ENCODE measurements around the gene MYLIP.

The MYLIP gene

GRCh38 chr6:16128759-16129622 is at the start of gene MYLIP:
Gene MYLIP (plus strand): TSS chr6:16129086. CDS start chr6:16129323, 237 bp downstream.
- peak; percentile 96 to 100 (median 99) for DNase-seq
- intact Hi-C loops (cut with DNase I): loop anchor here (5.0 to 10.0 kb wide), 2 partner anchors 56 to 437 kb away; no protein-coding TSS in a partner anchor

- intact Hi-C loops (cut with DNase I): no loop called here
Measured at GRCh38 chr6:16079354-16079753, 49.5 kb upstream of the MYLIP start.

GRCh38 chr6:16080204-16080603 is 48.7 kb upstream of the MYLIP start:
- DNase-seq: no peak
- intact Hi-C loops (cut with DNase I): no loop called here

More at GRCh38 chr6:16079354-16079753, 49.5 kb upstream of the MYLIP start:
- DNase-seq: no peak

- intact Hi-C loops (cut with DNase I): no loop called here
Measured at GRCh38 chr6:16081326-16081725, 47.6 kb upstream of the MYLIP start.

GRCh38 chr6:16082361-16082760 is 46.5 kb upstream of the MYLIP start:
- intact Hi-C loops (cut with DNase I): no loop called here
- no peak for DNase-seq

More at GRCh38 chr6:16081326-16081725, 47.6 kb upstream of the MYLIP start:
- DNase-seq: no peak

GRCh38 chr6:16086965-16087364 is 41.9 kb upstream of the MYLIP start:
- intact Hi-C loops (cut with DNase I): no loop called here
- no peak for DNase-seq

GRCh38 chr6:16087386-16087785 is 41.5 kb upstream of the MYLIP start:
- no peak for DNase-seq
- intact Hi-C loops (cut with DNase I): no loop called here

- intact Hi-C loops (cut with DNase I): no loop called here
Measured at GRCh38 chr6:16088409-16088808, 40.5 kb upstream of the MYLIP start.

GRCh38 chr6:16089232-16090062 is 39.4 kb upstream of the MYLIP start:
- intact Hi-C loops (cut with DNase I): no loop called here

More at GRCh38 chr6:16088409-16088808, 40.5 kb upstream of the MYLIP start:
- DNase-seq: no peak

GRCh38 chr6:16090452-16090851 is 38.4 kb upstream of the MYLIP start:
- DNase-seq: no peak
- intact Hi-C loops (cut with DNase I): no loop called here

More at GRCh38 chr6:16089232-16090062, 39.4 kb upstream of the MYLIP start:
- no peak for DNase-seq

- intact Hi-C loops (cut with DNase I): no loop called here
- no peak for DNase-seq
Measured at GRCh38 chr6:16090920-16091319, 38.0 kb upstream of the MYLIP start.

- no peak for DNase-seq
- intact Hi-C loops (cut with DNase I): no loop called here
Measured at GRCh38 chr6:16092140-16092539, 36.7 kb upstream of the MYLIP start.

- DNase-seq: no peak
- intact Hi-C loops (cut with DNase I): no loop called here
Measured at GRCh38 chr6:16092990-16093389, 35.9 kb upstream of the MYLIP start.

- DNase-seq: no peak
- intact Hi-C loops (cut with DNase I): no loop called here
Measured at GRCh38 chr6:16095180-16095579, 33.7 kb upstream of the MYLIP start.

- intact Hi-C loops (cut with DNase I): no loop called here
- no peak for DNase-seq
Measured at GRCh38 chr6:16097382-16098171, 31.3 kb upstream of the MYLIP start.

- no peak for DNase-seq
- intact Hi-C loops (cut with DNase I): no loop called here
Measured at GRCh38 chr6:16098211-16098610, 30.7 kb upstream of the MYLIP start.

- intact Hi-C loops (cut with DNase I): no loop called here
- no peak for DNase-seq
Measured at GRCh38 chr6:16102208-16102607, 26.7 kb upstream of the MYLIP start.

- DNase-seq: no peak
- intact Hi-C loops (cut with DNase I): no loop called here
Measured at GRCh38 chr6:16103722-16104121, 25.2 kb upstream of the MYLIP start.

Data from head of caudate nucleus (tissue), 42 donors.